Gastroesophageal sphincter (tissue), 4 donors: ENCODE measurements around the gene SMOC1. TPM values are rescaled to one million over a fixed set of nuclear protein-coding genes. Genes with fewer than 3 reads are reported as not detected.

Experiments used
- ATAC-seq: fragments of 150-250 bp; one replicate; pipeline ENCODE4 v1.9.1; 2016; ENCODE audit warnings: mild to moderate bottlenecking, moderate library complexity
- H3K27ac ChIP-seq, 4 donors: fragments of 200-600 bp; sonication (generic) in 3 of 4; 1 replicate in 3 of 4; 2 replicates in 1 of 4; pipeline ENCODE4 v1.5.1; 2016 to 2019
- H3K27me3 ChIP-seq: fragments of 200-600 bp; sonication (generic); one replicate; pipeline ENCODE4 v1.5.1; 2019
- H3K36me3 ChIP-seq, 2 donors: fragments of 200-600 bp; sonication (generic); one replicate each; pipeline ENCODE4 v1.5.1; 2019; ENCODE audit warnings: control low read depth in 1 of 2
- H3K4me1 ChIP-seq, 3 donors: fragments of 200-600 bp; sonication (generic); 1 replicate in 2 of 3; 2 replicates in 1 of 3; pipeline ENCODE4 v1.5.1; 2016 to 2019; ENCODE audit warnings: control low read depth in 2 of 3
- H3K4me3 ChIP-seq, 2 donors: fragments of 200-600 bp; sonication (generic); one replicate each; pipeline ENCODE4 v1.5.1; 2019; ENCODE audit warnings: mild to moderate bottlenecking in 1 of 2, moderate library complexity in 1 of 2
- H3K9me3 ChIP-seq, 3 donors: fragments of 200-600 bp; sonication (generic); one replicate each; pipeline ENCODE4 v1.5.1; 2017 to 2019; ENCODE audit warnings: control low read depth in 2 of 3
- CTCF ChIP-seq, 4 experiments: fragments of 200-600 bp in 2 of 4; fragments of 450-650 bp in 2 of 4; sonication (generic) in 1 of 4; IDR thresholded peaks; one replicate each; pipeline ENCODE4 v1.5.1; 2017 to 2019; ENCODE audit warnings: antibody characterized with exemption in 4 of 4, mild to moderate bottlenecking in 2 of 4, moderate library complexity in 2 of 4
- EP300 ChIP-seq: sonication (generic); formaldehyde crosslinking; IDR thresholded peaks from one replicate; pipeline ENCODE4 v1.6.1; 2017; ENCODE audit warnings: antibody characterized with exemption, mild to moderate bottlenecking
- POLR2A ChIP-seq, 2 donors: fragments of 450-650 bp; IDR thresholded peaks; one replicate each; pipeline ENCODE4 v1.6.1; 2017; ENCODE audit warnings: antibody characterized with exemption in 2 of 2, mild to moderate bottlenecking in 2 of 2, moderate library complexity in 1 of 2
- POLR2AphosphoS5 ChIP-seq: sonication (generic); formaldehyde crosslinking; IDR thresholded peaks from one replicate; pipeline ENCODE4 v1.6.1; 2017; ENCODE audit warnings: antibody characterized with exemption
- WGBS, 2 donors: methylation state at CpG; one replicate each; pipeline ENCODE4 v1.1.5; 2018; ENCODE audit warnings: low coverage in 1 of 2; 5-methylcytosine and 5-hydroxymethylcytosine counted together
- total RNA-seq, 4 donors: library from RNA; depleted of rRNA; stranded (reverse); fragments of >200 nt; gene quantifications; one replicate each; pipeline ENCODE4 v1.1.0, GENCODE V29; 2016

The SMOC1 gene
- total RNA-seq, 4 donors from 2014 or later, result 0.19 to 11.8 (median 0.31) TPM; not detected in 1

GRCh38 chr14:70073924-70074566 lies 194.8 kb downstream of the SMOC1 start:
- ATAC-seq, result no peak
- Histone ChIP-seq H3K4me3 (no peak overlapping the region), H3K27ac (no peak overlapping the region), H3K36me3 (no peaks in the 10 kb centered on the region), H3K27me3 (peaks cover under 1% of the 10 kb centered on the region), H3K9me3 (no peaks in the 10 kb centered on the region), H3K4me1 (no peaks in the 10 kb centered on the region)
- 47% methylated on average over 2 of the region's 3 CpGs; no CpG with 5 or more reads in 1 of the 2 donors for WGBS, 2 donors
- TF ChIP-seq CTCF (IDR thresholded peaks at IDR 0.05) (peak in 3 of 4 experiments; percentile 25 to 61 (median 39)), EP300 (no peak)

GRCh38 chr14:70077005-70077404 lies 197.8 kb downstream of the SMOC1 start:
- Histone ChIP-seq H3K4me3 (no peak overlapping the region), H3K27me3 (peaks cover 29% of the 10 kb centered on the region), H3K9me3 (no peaks in the 10 kb centered on the region), H3K36me3 (no peaks in the 10 kb centered on the region), H3K4me1 (no peaks in the 10 kb centered on the region), H3K27ac (no peak overlapping the region)
- TF ChIP-seq POLR2A (IDR thresholded peaks at IDR 0.05), result no peak
- TF ChIP-seq CTCF (IDR thresholded peaks at IDR 0.05), result no peak
- TF ChIP-seq POLR2AphosphoS5, result no peak
- no peak for TF ChIP-seq EP300
- ATAC-seq, result no peak
- 81% methylated on average over 3 of the region's 3 CpGs for WGBS, 2 donors

- no peak overlapping the region for H3K27ac ChIP-seq
- peaks cover 35% of the 10 kb centered on the region for H3K27me3 ChIP-seq
- no peaks in the 10 kb centered on the region for H3K4me1 ChIP-seq
- no peak for ATAC-seq
- H3K4me3 ChIP-seq, result no peak overlapping the region
- no peaks in the 10 kb centered on the region for H3K36me3 ChIP-seq
- no peaks in the 10 kb centered on the region for H3K9me3 ChIP-seq
- TF ChIP-seq EP300 (no peak), POLR2AphosphoS5 (no peak), POLR2A (IDR thresholded peaks at IDR 0.05) (no peak), CTCF (IDR thresholded peaks at IDR 0.05) (no peak)
- 22 to 40% methylated on average over 1 to 2 of the region's 2 CpGs for WGBS, 2 donors
Measured at GRCh38 chr14:70077720-70078119, 198.5 kb downstream of the SMOC1 start.

- H3K27ac ChIP-seq, result no peak overlapping the region
- TF ChIP-seq POLR2A (IDR thresholded peaks at IDR 0.05) (no peak), EP300 (no peak), POLR2AphosphoS5 (no peak), CTCF (IDR thresholded peaks at IDR 0.05) (no peak)
- no peaks in the 10 kb centered on the region for H3K4me1 ChIP-seq
- no peaks in the 10 kb centered on the region for H3K9me3 ChIP-seq
- peaks cover 41% of the 10 kb centered on the region for H3K27me3 ChIP-seq
- H3K36me3 ChIP-seq, result no peaks in the 10 kb centered on the region
- no peak overlapping the region for H3K4me3 ChIP-seq
- no peak for ATAC-seq
Measured at GRCh38 chr14:70078329-70078728, 199.1 kb downstream of the SMOC1 start.

GRCh38 chr14:70080076-70080475 lies 200.9 kb downstream of the SMOC1 start:
- no peaks in the 10 kb centered on the region for H3K9me3 ChIP-seq
- WGBS, 2 donors, result 43 to 96% methylated on average over 1 to 4 of the region's 6 CpGs
- no peak for ATAC-seq
- H3K27ac ChIP-seq, result no peak overlapping the region
- no peak overlapping the region for H3K4me3 ChIP-seq
- H3K27me3 ChIP-seq, result peaks cover 58% of the 10 kb centered on the region
- TF ChIP-seq POLR2AphosphoS5, result no peak
- TF ChIP-seq POLR2A (IDR thresholded peaks at IDR 0.05), result no peak
- no peak for TF ChIP-seq EP300
- no peak for TF ChIP-seq CTCF (IDR thresholded peaks at IDR 0.05)
- H3K4me1 ChIP-seq, result no peaks in the 10 kb centered on the region
- H3K36me3 ChIP-seq, result no peaks in the 10 kb centered on the region
